HG03039 (cell line): ENCODE measurements around the gene PCSK9.

Experiments
- ATAC-seq: cut with Tn5 transposase; IDR thresholded peaks from one replicate; pipeline ENCODE4 v1.9.1; 2021; ENCODE audit warnings: mild to moderate bottlenecking, moderate library complexity; ENCODE audit not compliant: unreplicated experiment

Gene PCSK9

GRCh38 chr1:55039342-55040082, at the start of gene PCSK9:
Gene PCSK9, plus strand, starts transcription at chr1:55039548. Its CDS starts 290 bp downstream, at chr1:55039838.
- no peak for ATAC-seq

- ATAC-seq, result no peak
These were observed 49.2 kb upstream of the PCSK9 start for GRCh38 chr1:54989968-54990810.

GRCh38 chr1:54990916-54991315, 48.4 kb upstream of the PCSK9 start:
- ATAC-seq, result no peak

GRCh38 chr1:54991939-54992338, 47.4 kb upstream of the PCSK9 start:
- no peak for ATAC-seq

- ATAC-seq, result no peak
These were observed 46.2 kb upstream of the PCSK9 start for GRCh38 chr1:54993140-54993539.

- no peak for ATAC-seq
These were observed 44.9 kb upstream of the PCSK9 start for GRCh38 chr1:54994355-54994990.

- no peak for ATAC-seq
These were observed 44.2 kb upstream of the PCSK9 start for GRCh38 chr1:54995013-54995760.

- no peak for ATAC-seq
These were observed 43.5 kb upstream of the PCSK9 start for GRCh38 chr1:54995835-54996234.

- ATAC-seq, result no peak
These were observed 42.9 kb upstream of the PCSK9 start for GRCh38 chr1:54996359-54996868.

- ATAC-seq, result no peak
These were observed 42.3 kb upstream of the PCSK9 start for GRCh38 chr1:54996869-54997710.

- ATAC-seq, result no peak
These were observed 41.7 kb upstream of the PCSK9 start for GRCh38 chr1:54997711-54997986.

GRCh38 chr1:54998100-54998499, 41.2 kb upstream of the PCSK9 start:
- no peak for ATAC-seq

GRCh38 chr1:54998677-54999076, 40.7 kb upstream of the PCSK9 start, which contains the start of gene BSND:
Gene BSND, plus strand, starts transcription at chr1:54998933. Its CDS starts 254 bp downstream, at chr1:54999187.
- ATAC-seq, result no peak

- no peak for ATAC-seq
These were observed 39.0 kb upstream of the PCSK9 start for GRCh38 chr1:55000110-55001085.

GRCh38 chr1:55001311-55001710, 38.0 kb upstream of the PCSK9 start:
- no peak for ATAC-seq

- no peak for ATAC-seq
These were observed 36.7 kb upstream of the PCSK9 start for GRCh38 chr1:55002686-55003085.

- no peak for ATAC-seq
These were observed 33.8 kb upstream of the PCSK9 start for GRCh38 chr1:55005351-55006140.

- ATAC-seq, result no peak
These were observed 32.4 kb upstream of the PCSK9 start for GRCh38 chr1:55006931-55007330.
